ENCODE data around the gene MYH10. TPM values are rescaled to one million over a fixed set of nuclear protein-coding genes. Genes with fewer than 3 reads are reported as not detected.

MYH10 gene
- total RNA-seq, 1 donor from 2014 or later: 218 TPM

DNA sequence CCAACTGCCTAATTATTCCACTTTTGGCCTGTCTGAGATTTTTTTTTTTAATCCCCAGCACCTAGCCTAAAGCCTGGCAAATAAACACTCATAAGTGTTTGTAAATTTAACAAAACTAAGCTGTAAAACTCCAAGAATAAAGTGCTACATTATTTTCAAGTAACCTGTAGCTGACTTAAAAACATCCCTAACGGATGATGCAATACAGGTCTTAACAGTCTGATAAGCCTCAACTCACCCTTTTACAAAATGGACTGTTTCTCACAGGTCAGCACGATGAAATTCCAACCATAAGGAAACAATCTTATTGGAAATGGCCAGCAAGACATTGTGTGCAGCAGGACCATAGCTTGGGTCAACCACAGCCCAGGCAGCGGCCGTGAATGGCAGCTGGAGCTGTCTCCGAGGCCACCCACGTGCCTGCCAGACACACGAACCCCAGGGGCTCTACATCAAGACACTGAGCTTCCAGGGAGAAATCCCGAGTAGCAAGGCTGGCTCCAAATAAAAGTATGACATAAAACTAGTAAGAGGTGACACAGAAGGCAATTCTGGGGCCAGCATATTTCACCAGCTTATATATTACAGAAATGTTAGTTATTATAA lies 135.9 kb downstream of the MYH10 start:
- no peak overlapping the region for H3K27ac Mint-ChIP-seq (ENCODE audit: unreplicated experiment)
- no peaks in the 10 kb centered on the region for H3K9me3 Mint-ChIP-seq (ENCODE audit: unreplicated experiment)
- no peak overlapping the region for H3K4me3 Mint-ChIP-seq (ENCODE audit: unreplicated experiment)
- no peak for DNase-seq
- peaks cover 3% of the 10 kb centered on the region for H3K27me3 Mint-ChIP-seq (ENCODE audit: unreplicated experiment)
- TF ChIP-seq, protein P1, sequence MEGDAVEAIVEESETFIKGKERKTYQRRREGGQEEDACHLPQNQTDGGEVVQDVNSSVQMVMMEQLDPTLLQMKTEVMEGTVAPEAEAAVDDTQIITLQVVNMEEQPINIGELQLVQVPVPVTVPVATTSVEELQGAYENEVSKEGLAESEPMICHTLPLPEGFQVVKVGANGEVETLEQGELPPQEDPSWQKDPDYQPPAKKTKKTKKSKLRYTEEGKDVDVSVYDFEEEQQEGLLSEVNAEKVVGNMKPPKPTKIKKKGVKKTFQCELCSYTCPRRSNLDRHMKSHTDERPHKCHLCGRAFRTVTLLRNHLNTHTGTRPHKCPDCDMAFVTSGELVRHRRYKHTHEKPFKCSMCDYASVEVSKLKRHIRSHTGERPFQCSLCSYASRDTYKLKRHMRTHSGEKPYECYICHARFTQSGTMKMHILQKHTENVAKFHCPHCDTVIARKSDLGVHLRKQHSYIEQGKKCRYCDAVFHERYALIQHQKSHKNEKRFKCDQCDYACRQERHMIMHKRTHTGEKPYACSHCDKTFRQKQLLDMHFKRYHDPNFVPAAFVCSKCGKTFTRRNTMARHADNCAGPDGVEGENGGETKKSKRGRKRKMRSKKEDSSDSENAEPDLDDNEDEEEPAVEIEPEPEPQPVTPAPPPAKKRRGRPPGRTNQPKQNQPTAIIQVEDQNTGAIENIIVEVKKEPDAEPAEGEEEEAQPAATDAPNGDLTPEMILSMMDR (IDR thresholded peaks at IDR 0.05; ENCODE audit: partially characterized antibody, unreplicated experiment): no peak
- peaks cover 2% of the 10 kb centered on the region for H3K4me1 Mint-ChIP-seq (ENCODE audit: low read depth, unreplicated experiment)
- peaks cover 7% of the 10 kb centered on the region for H3K36me3 Mint-ChIP-seq (ENCODE audit: unreplicated experiment)

GRCh38 chr17:8494021-8494420 lies 136.5 kb downstream of the MYH10 start:
- DNase-seq: no peak
- peaks cover 2% of the 10 kb centered on the region for H3K4me1 Mint-ChIP-seq (ENCODE audit: low read depth, unreplicated experiment)
- no peak overlapping the region for H3K4me3 Mint-ChIP-seq (ENCODE audit: unreplicated experiment)
- peak overlapping the region; percentile 62 for H3K27ac Mint-ChIP-seq (ENCODE audit: unreplicated experiment)
- TF ChIP-seq, protein P1 (IDR thresholded peaks at IDR 0.05; ENCODE audit: partially characterized antibody, unreplicated experiment): no peak
- no peaks in the 10 kb centered on the region for H3K9me3 Mint-ChIP-seq (ENCODE audit: unreplicated experiment)
- peaks cover 7% of the 10 kb centered on the region for H3K36me3 Mint-ChIP-seq (ENCODE audit: unreplicated experiment)
- H3K27me3 Mint-ChIP-seq (ENCODE audit: unreplicated experiment): peaks cover 3% of the 10 kb centered on the region

DNA sequence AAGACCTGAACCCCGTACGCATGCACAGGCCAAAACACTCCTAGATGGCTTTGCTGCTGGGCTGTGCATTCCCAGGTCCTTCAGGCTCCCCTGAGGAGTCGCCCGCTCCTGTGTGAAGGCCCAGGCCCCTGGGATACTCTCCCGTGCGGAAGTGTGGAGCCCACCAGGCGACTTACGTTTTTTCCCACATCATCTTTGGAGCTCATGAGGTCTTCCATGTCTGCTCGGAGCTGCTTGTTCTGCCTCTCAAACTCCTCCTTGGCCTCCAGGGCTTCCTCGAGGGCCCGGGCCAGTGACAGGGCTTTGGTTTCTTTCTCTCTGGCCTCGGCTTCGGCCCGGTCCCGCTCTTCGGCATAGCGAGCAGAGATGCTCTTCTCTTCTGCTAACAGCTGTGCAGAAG lies 138.4 kb downstream of the MYH10 start:
- H3K27ac Mint-ChIP-seq (ENCODE audit: unreplicated experiment): no peak overlapping the region

DNA sequence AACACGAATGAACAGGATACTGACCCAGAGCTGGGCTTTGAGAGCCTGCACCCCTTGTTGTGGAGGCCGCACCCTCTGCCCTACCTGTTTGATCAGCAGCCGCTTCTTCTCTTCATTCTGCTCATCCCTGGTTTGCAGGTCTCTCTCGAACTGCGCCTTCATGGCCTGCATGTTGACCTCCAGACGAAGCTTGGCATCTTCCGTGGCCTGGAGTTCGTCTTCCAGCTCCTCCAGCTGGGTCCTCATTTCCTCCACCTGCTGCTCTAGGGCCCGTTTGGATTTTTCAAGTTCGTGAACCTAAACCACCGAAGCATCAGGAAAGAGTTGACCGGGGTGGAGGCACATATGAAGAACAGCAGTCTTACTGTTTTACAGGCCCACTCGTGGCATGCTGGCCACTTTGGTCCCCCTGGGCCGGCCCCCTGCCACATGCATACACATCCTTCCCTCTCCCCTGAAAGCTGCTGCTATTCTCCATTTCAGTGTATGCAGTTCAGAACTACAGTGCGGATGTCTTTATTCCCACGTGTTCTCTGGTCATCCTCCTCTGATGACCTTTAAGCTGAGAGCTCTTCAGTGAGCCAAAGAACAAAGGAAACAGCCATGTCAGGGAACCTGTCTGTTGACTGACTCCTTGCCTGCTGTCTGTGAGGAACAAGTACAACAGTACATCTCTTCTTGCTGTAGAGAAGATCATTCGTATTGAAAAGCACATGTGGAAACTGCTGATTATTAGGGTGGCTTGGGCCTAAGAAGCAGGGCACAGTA lies 140.1 kb downstream of the MYH10 start:
- H3K27ac Mint-ChIP-seq (ENCODE audit: unreplicated experiment): no peak overlapping the region
- no peak overlapping the region for H3K4me3 Mint-ChIP-seq (ENCODE audit: unreplicated experiment)
- DNase-seq: no peak
- peaks cover 11% of the 10 kb centered on the region for H3K36me3 Mint-ChIP-seq (ENCODE audit: unreplicated experiment)
- TF ChIP-seq, protein P1 (IDR thresholded peaks at IDR 0.05; ENCODE audit: partially characterized antibody, unreplicated experiment): no peak
- peaks cover 2% of the 10 kb centered on the region for H3K4me1 Mint-ChIP-seq (ENCODE audit: low read depth, unreplicated experiment)
- peaks cover 3% of the 10 kb centered on the region for H3K27me3 Mint-ChIP-seq (ENCODE audit: unreplicated experiment)
- H3K9me3 Mint-ChIP-seq (ENCODE audit: unreplicated experiment): peaks cover 2% of the 10 kb centered on the region

More for the DNA sequence above, 138.4 kb downstream of the MYH10 start:
- peaks cover 2% of the 10 kb centered on the region for H3K4me1 Mint-ChIP-seq (ENCODE audit: low read depth, unreplicated experiment)
- H3K27me3 Mint-ChIP-seq (ENCODE audit: unreplicated experiment): peaks cover 3% of the 10 kb centered on the region
- H3K36me3 Mint-ChIP-seq (ENCODE audit: unreplicated experiment): peaks cover 7% of the 10 kb centered on the region
- no peak for DNase-seq
- H3K9me3 Mint-ChIP-seq (ENCODE audit: unreplicated experiment): peaks cover 2% of the 10 kb centered on the region
- TF ChIP-seq, protein P1 (IDR thresholded peaks at IDR 0.05; ENCODE audit: partially characterized antibody, unreplicated experiment): no peak
- no peak overlapping the region for H3K4me3 Mint-ChIP-seq (ENCODE audit: unreplicated experiment)

DNA sequence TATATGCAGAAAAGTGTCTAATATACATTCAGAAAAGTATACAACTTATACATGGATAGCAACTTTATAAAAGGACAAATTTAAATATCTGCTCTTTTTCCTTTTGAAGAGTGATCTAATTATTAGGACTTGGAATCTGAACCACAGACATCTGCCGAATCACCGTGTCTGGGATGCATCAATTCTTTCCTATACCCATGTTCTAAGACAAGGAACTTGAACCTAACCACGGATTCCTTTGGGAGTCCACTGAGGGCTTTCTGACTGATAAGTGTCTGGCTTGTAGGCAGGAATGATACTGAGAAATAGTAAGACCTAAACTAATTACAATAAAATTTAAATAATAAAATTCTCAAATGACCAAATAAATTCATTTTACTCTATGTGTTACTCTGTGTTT lies 140.7 kb downstream of the MYH10 start:
- Mint-ChIP-seq H3K27ac (ENCODE audit: unreplicated experiment) (no peak overlapping the region), H3K4me1 (ENCODE audit: low read depth, unreplicated experiment) (peaks cover 2% of the 10 kb centered on the region), H3K36me3 (ENCODE audit: unreplicated experiment) (peaks cover 11% of the 10 kb centered on the region), H3K27me3 (ENCODE audit: unreplicated experiment) (peaks cover 3% of the 10 kb centered on the region), H3K4me3 (ENCODE audit: unreplicated experiment) (no peak overlapping the region), H3K9me3 (ENCODE audit: unreplicated experiment) (peaks cover 2% of the 10 kb centered on the region)
- TF ChIP-seq, protein P1 (IDR thresholded peaks at IDR 0.05; ENCODE audit: partially characterized antibody, unreplicated experiment): no peak
- no peak for DNase-seq

Data from glutamatergic neuron (in vitro differentiated cells).